Measurements from ENCODE around the gene TOX4. TPM values are rescaled to one million over a fixed set of nuclear protein-coding genes. Genes with fewer than 3 reads are reported as not detected.
A peak's percentile ranks its signal among the peaks of the same experiment; 100 is the strongest.

The TOX4 gene
- total RNA-seq, 1 donor from 2014 or later, result 82.8 TPM

DNA sequence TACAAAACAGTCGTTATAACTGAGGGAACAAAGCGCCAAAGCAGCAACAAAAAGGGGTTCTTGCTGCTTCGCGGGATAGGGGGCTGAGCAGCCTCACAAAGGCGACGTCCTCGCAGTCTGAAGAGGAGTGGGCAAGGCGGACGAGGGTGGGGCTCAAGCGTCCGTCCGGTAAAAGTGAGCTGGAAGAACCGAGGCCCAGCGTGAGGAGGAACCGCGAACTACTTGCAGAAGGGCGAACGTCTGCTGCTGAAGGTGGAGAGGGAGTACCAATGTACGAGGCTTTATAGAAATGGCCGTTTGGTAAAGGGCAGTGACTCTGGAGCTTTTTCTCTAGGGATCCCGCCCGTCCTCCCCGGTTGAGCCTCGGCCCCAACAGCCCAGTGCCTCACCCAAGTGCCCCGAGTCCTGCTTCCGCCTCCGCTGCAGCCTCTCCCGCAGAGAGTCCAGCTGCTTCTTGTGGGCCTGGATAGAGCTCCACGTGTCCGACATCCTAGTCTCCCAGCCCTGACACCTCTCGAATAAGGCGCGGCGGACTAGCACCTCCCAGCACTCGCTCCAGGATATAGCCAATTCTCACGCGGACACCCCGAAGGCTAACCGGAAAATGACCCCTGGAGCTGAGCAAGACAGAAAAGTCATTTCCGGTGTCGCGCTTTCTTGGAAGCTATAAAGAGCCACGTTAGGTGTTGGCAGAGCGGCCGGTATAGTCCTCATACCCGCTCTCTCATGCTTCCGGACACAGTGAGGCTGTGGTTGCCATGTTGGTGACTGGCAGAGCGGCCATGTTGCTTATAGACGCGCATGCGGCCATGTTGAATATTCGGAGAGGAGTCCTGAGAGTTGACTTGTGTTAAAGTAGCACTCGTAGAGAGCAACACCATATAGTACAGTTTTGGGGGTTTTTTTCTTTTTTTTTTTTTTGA is 34.0 kb downstream of the TOX4 start, which contains the start of gene METTL3:
Gene METTL3 (minus strand): TSS at position 606 of the 923 bp plus-strand sequence. CDS start 117 bp downstream, at position 489.
- intact Hi-C loops (cut with micrococcal nuclease), result loop anchor here (1.0 to 5.0 kb wide), 5 partner anchors 15 to 899 kb away; partner anchors contain the start of genes CHD8, SALL2, SUPT16H and TOX4
- Mint-ChIP-seq H3K9me3 (peaks cover 5% of the 10 kb centered on the region), H3K27ac (peak within 1 kb of the TSS; percentile 98), H3K27me3 (peaks cover 4% of the 10 kb centered on the region), H3K4me3 (peak within 1 kb of the TSS; percentile 99), H3K4me1 (peaks cover 28% of the 10 kb centered on the region), H3K36me3 (ENCODE audit: low read depth) (peaks cover 25% of the 10 kb centered on the region)
- DNase-seq, result peak; percentile 98

DNA sequence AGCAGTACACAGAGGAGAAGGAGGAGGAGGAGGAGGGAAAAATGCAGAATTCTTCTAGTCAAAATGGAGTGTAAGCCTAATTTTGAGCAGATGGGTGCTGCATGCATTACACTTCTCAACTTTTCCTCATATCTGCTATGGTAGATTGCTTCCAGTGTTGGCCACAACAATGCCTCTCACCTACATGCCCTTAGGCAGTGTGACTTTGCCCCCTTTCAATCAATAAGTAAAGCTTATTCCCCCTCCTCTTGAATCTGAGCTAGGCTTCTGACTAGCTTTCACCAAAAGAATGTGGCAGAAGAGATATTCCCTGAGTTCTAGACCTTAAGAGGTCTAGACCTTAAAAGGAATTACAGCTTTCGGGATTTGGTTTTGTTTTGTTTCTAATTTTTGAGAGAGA is 37.3 kb downstream of the TOX4 start:
- Mint-ChIP-seq H3K4me3 (no peak overlapping the region), H3K36me3 (ENCODE audit: low read depth) (peaks cover 7% of the 10 kb centered on the region), H3K27me3 (peaks cover 10% of the 10 kb centered on the region), H3K4me1 (peaks cover 14% of the 10 kb centered on the region), H3K27ac (no peak overlapping the region), H3K9me3 (peaks cover 5% of the 10 kb centered on the region)
- intact Hi-C loops (cut with micrococcal nuclease), result loop anchor here (5.0 kb wide), 1 partner anchor 902 kb away; no protein-coding TSS in a partner anchor
- peak; percentile 51 for DNase-seq

DNA sequence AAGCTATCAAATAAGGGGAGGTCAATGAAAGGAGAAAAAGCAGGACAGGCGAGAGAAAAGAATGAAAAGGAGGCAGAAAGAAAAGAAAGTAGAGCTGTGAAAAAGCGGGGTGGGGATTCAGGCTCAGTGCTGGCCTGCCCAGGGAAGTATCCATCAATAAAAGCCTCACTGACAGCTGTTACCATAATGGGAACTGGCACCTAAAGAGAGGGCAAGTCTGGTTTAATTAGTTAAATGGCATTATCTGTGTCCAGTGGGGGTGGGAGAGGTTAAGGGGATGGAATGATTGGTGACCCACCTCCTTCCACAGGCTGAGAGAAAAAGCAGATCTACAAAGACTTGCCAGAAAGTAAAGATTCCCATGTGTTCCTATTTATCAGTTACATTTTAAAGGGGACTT is 41.7 kb downstream of the TOX4 start:
- Mint-ChIP-seq H3K27me3 (peaks cover 16% of the 10 kb centered on the region), H3K27ac (no peak overlapping the region), H3K36me3 (ENCODE audit: low read depth) (no peaks in the 10 kb centered on the region), H3K4me3 (no peak overlapping the region), H3K4me1 (no peaks in the 10 kb centered on the region), H3K9me3 (no peaks in the 10 kb centered on the region)
- no peak for DNase-seq
- intact Hi-C loops (cut with micrococcal nuclease), result no loop called here

DNA sequence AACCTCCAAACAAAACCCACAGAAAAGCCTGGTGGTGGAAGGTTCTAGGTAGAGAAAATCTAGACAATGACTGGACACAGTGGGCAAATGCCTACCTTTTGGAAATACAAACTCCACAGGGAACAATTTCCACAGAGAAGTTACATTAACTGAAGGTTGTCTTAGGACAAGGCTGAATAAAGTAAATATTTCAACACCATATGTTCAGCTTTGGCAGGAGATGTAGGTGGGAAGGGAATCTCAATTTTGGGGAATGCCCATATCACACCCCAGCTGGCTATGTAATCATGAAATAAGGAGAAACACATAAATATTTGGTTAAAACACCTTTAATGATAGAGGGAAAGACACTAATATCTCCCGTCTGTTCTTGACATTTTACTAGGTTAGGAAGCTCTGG is 43.8 kb downstream of the TOX4 start:
- Mint-ChIP-seq H3K9me3 (no peaks in the 10 kb centered on the region), H3K27ac (no peak overlapping the region), H3K4me1 (peaks cover 5% of the 10 kb centered on the region), H3K4me3 (no peak overlapping the region), H3K27me3 (peaks cover 17% of the 10 kb centered on the region), H3K36me3 (ENCODE audit: low read depth) (no peaks in the 10 kb centered on the region)
- DNase-seq, result no peak
- intact Hi-C loops (cut with micrococcal nuclease), result no loop called here

DNA sequence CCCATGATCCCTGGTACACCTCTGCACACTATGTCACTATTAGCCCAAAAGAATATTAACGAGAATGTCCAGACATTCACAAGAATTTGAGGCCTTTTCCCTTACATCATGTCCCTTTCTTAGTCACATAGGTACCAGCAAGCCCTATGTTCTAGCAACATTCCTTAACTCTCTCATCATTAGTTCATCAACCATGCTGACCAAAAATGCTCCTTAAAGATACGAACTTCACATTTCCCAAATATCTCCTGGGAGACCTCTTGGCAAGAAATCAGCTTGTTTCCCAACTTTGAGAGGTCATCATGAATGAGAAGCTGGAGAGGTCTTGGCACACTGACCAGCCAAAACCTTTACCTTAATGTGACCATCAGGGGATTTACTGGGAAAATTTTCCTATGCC is 44.5 kb downstream of the TOX4 start:
- Mint-ChIP-seq H3K27me3 (peaks cover 17% of the 10 kb centered on the region), H3K9me3 (no peaks in the 10 kb centered on the region), H3K4me3 (no peak overlapping the region), H3K4me1 (peaks cover 6% of the 10 kb centered on the region), H3K36me3 (ENCODE audit: low read depth) (no peaks in the 10 kb centered on the region), H3K27ac (no peak overlapping the region)
- intact Hi-C loops (cut with micrococcal nuclease), result no loop called here
- no peak for DNase-seq

DNA sequence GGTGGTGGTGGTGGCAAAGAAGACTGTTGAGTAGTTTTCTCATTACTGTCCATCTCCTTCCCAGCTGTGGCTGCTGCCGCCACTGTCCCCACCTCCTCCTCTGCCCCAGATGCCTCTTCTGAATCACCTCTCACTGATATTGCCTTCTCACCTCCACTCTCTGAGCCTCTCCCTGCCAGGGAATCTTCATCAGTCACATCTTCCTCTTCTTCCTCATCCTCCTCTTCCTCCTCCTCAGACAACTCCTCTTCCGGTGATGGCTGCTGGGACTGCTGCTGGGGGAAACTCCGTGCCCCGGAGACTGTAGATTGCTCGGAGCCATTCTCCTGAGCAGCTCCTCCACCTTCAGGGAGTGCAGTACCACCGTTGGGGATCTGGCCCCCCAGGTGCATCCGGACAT is 46.2 kb downstream of the TOX4 start:
- no peak for DNase-seq
- intact Hi-C loops (cut with micrococcal nuclease), result no loop called here
- no peaks in the 10 kb centered on the region for H3K9me3 Mint-ChIP-seq
- peaks cover 12% of the 10 kb centered on the region for H3K4me1 Mint-ChIP-seq
- no peaks in the 10 kb centered on the region for H3K36me3 Mint-ChIP-seq (ENCODE audit: low read depth)
- H3K27me3 Mint-ChIP-seq, result peaks cover 16% of the 10 kb centered on the region
- no peak overlapping the region for H3K4me3 Mint-ChIP-seq
- no peak overlapping the region for H3K27ac Mint-ChIP-seq

DNA sequence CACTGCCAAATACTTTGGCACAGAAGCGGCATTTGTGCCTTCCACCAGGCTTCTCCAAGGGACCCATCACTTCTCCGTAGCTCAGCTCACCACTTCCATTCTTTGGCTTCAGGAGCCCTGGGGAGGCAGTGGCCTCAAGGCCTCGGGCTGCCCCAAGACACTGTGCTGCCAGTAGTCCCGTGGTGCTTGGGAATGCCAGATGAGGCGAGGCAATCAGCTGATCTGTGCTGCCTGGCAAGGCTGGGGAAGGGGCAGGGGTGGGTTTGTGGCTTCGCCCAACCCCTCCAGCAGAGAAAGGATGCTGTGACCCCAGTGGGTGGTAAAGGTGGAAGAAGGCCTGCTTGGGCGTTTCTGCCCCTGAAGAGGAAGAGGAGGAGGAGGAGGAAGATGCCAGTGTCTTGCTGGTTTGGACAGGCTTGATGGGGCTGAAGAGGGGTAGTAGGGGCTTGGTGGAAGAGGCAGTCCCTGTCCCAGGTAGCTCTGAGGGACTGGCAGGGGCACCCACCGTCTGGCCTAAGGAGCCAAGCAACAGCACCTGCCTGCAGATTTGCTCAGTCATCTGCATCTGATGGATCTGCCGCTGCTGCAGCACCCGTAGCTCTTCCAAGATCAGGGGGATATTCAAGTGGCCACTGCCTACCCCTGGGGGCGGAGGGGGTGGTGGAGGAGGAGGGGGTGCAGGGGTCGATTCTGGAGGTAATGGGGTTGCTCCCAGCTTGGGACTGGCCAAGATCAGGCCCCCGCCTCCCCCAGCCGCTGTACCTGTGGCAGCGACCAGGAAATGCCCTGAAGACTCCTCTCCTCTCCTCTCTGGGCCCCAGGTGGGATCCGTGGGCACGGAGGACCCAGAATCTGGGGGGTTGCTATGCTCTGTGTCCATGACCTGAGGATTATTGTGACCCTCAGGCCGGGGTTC is 47.8 kb downstream of the TOX4 start:
- Mint-ChIP-seq H3K36me3 (ENCODE audit: low read depth) (no peaks in the 10 kb centered on the region), H3K27ac (peak overlapping the region; percentile 66), H3K4me3 (peak overlapping the region; percentile 80), H3K4me1 (peaks cover 12% of the 10 kb centered on the region), H3K27me3 (peaks cover 17% of the 10 kb centered on the region), H3K9me3 (no peaks in the 10 kb centered on the region)
- DNase-seq, result no peak
- intact Hi-C loops (cut with micrococcal nuclease), result no loop called here

DNA sequence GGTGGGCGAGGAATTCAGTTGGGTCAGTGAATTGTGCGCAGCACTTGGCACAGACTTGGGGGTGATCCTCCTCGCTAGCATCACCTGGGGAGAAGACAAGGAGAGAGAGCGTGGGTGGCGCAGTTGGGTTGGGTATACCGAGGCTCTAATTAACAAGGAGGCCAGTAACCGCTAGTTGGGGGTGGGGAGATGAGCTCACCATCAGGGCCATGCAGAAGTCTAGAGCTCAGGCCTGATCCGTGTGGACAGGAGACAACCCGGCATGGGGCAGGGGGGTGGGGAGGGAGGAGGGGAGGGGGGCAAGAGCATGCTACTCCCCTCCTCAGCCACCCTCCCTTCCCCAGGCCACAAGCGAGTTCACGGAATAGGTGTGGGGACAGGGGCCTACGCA is 48.6 kb downstream of the TOX4 start:
- peaks cover 17% of the 10 kb centered on the region for H3K27me3 Mint-ChIP-seq
- no peaks in the 10 kb centered on the region for H3K36me3 Mint-ChIP-seq (ENCODE audit: low read depth)
- no peak for DNase-seq
- H3K9me3 Mint-ChIP-seq, result no peaks in the 10 kb centered on the region
- peak overlapping the region; percentile 4 for H3K27ac Mint-ChIP-seq
- H3K4me1 Mint-ChIP-seq, result peaks cover 12% of the 10 kb centered on the region
- intact Hi-C loops (cut with micrococcal nuclease), result no loop called here
- H3K4me3 Mint-ChIP-seq, result peak overlapping the region; percentile 80

DNA sequence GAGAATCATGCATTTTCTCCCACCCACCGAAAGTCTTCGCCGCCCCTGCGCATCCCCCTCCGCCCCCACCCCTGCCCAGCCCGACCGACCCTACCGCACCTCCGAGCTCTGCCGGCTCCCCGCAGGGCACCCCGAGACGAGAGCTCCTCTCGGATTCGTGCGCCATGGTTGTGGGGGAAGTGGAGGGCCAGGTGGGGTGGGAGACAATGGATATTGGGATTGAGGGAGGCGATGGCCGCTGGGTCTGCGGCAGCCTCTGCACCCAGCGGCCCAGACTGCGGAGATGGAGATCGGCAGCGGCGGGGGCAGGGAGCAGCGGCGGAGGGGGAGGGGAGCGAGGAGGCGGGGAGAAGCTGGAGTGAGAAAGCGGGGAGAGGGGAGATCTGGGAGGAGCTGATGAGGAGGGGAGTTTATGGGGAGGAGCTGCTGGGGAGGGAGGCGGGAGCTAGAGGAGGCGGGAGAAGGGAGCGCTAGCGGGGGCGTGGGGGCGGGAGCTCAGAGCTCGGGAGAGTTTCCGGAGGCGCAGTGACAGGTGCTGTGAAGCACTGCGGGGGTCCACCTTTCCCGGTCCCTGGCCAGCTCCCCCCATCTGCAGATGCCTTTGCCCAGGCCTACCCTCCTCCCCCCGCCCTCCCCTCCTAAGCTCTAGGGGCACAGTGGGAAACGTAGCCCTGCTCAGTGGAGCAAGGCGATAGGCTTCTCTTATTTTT is 49.1 kb downstream of the TOX4 start, which contains the start of gene SALL2:
Gene SALL2 (minus strand): TSS at position 385 of the 710 bp plus-strand sequence. CDS start 219 bp downstream, at position 166.
- intact Hi-C loops (cut with micrococcal nuclease), result loop anchor here (1.0 kb wide), 2 partner anchors 16 to 70 kb away; partner anchors contain the start of gene CHD8
- Mint-ChIP-seq H3K9me3 (no peaks in the 10 kb centered on the region), H3K36me3 (ENCODE audit: low read depth) (no peaks in the 10 kb centered on the region), H3K4me1 (peaks cover 12% of the 10 kb centered on the region), H3K27ac (peak within 1 kb of the TSS; percentile 66), H3K27me3 (peaks cover 17% of the 10 kb centered on the region), H3K4me3 (peak within 1 kb of the TSS; percentile 80)
- DNase-seq, result peak; percentile 87

DNA sequence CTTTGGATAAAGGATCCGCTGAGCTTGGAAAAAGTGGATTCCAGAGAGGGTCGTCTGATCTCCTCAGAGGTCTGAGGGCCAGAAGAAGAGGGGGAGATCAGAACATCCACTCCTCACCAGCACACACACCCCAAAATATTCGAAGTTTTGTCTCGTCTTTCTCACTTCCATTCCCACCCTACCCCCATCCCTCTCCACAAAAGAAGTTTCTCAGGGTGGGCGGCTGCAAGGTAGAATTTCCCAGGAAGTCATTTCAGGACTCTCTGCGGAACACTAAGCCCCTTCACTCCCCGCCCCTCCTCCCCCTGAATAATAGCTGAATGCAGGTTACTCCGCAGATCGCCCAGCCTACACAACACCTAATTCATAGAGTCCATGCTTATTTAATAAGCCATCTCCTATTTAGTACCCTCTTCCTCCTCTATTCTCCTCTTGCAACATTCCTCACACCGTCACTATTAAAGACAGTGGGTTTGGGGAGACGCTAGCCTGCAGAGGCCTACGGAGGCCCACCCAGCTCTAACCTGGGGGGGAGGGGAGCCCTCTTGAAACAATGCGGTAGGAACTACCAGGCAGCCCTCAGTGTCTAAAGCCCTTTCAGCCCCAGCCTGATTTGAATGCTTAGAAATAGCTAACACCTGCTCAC is 49.8 kb downstream of the TOX4 start:
- intact Hi-C loops (cut with micrococcal nuclease), result loop anchor here (1.0 kb wide), 2 partner anchors 16 to 70 kb away; partner anchors contain the start of gene CHD8

DNA sequence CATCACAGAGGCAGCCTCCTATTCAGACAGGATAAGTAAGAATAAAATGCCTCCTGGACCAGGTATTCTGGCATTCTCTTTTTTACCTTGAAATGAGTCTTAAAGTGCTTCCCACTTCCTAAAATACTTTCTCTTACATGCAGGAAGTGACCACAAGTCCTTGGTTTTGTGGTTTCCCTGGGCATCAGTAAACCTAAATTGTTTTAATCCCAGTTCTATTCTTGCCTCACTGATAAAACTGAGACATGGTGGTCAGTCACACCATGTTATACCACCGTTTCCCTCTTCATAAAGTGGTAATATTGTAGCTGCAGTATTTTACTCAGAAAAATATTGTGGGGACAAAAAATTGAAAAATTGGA is 50.3 kb downstream of the TOX4 start:
- no peak for DNase-seq
- H3K4me3 Mint-ChIP-seq, result peak overlapping the region; percentile 80
- H3K4me1 Mint-ChIP-seq, result peaks cover 12% of the 10 kb centered on the region
- no peaks in the 10 kb centered on the region for H3K36me3 Mint-ChIP-seq (ENCODE audit: low read depth)
- intact Hi-C loops (cut with micrococcal nuclease), result no loop called here
- H3K27me3 Mint-ChIP-seq, result peaks cover 19% of the 10 kb centered on the region
- no peaks in the 10 kb centered on the region for H3K9me3 Mint-ChIP-seq
- no peak overlapping the region for H3K27ac Mint-ChIP-seq

More for the DNA sequence above, 49.8 kb downstream of the TOX4 start:
- DNase-seq, result no peak
- no peaks in the 10 kb centered on the region for H3K36me3 Mint-ChIP-seq (ENCODE audit: low read depth)
- peaks cover 12% of the 10 kb centered on the region for H3K4me1 Mint-ChIP-seq
- H3K27ac Mint-ChIP-seq, result no peak overlapping the region
- no peaks in the 10 kb centered on the region for H3K9me3 Mint-ChIP-seq
- H3K27me3 Mint-ChIP-seq, result peaks cover 16% of the 10 kb centered on the region
- H3K4me3 Mint-ChIP-seq, result peak overlapping the region; percentile 80

DNA sequence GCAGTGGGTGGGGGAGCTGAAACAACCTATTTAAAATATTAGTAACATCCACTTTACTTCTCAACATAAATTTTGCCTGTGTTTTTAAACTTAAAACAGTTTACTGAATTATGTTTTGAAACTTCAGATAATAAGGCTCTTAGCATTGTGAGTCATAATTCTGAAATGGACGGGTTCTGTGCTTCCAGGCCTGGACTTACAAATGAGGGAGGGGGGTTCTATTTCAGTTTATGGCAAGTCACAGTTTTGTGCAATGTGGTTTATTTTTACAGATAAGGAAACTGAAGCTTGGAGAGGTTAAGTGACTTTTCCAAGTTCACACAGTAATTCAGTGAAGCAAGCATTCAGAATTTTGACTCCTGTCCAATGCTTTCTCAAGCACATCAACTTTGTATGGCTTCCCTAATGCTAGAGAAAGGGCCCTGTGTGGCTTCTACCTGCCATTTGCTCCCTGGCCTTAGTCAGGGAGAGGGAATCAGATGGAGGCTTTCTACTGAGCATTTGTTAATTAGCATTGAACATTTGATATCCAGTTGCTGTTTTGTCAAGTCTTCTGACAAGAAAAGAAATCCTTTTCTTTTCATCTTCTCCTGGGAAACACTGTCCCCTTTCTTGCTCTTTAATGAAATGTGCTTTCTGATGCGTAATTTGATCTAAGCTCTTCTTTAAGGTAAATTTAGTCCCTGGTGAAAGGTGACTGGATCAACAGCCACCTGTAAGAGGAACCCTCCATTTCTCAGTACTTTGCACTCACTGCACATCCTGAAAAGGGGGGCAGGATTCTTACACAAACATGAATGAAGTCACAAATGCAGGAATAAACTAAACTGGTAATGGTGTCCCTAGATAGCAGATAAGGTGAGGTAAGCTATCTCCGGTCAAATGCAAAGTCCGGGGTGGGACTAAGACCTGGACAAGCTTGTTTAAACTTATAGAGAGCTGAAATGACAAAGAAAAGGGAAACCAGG is 51.7 kb downstream of the TOX4 start:
- peaks cover 12% of the 10 kb centered on the region for H3K4me1 Mint-ChIP-seq
- peaks cover 22% of the 10 kb centered on the region for H3K27me3 Mint-ChIP-seq
- no peak for DNase-seq
- H3K36me3 Mint-ChIP-seq (ENCODE audit: low read depth), result no peaks in the 10 kb centered on the region
- intact Hi-C loops (cut with micrococcal nuclease), result no loop called here
- H3K4me3 Mint-ChIP-seq, result no peak overlapping the region
- no peaks in the 10 kb centered on the region for H3K9me3 Mint-ChIP-seq
- H3K27ac Mint-ChIP-seq, result no peak overlapping the region

All from activated CD4-positive, alpha-beta T cell treated with anti-CD3 and anti-CD28 coated beads, Interleukin-2, amount 10 ng/mL, durations not matched to agents 24 days and 14 days (primary cell).